NCI-H345 (cell line): Measurements from ENCODE around the gene CKS1B.

ENCODE experiments used
- DNase-seq: peaks from one replicate; lab custom pipeline; 2025; lab: John Stamatoyannopoulos, UW

Gene CKS1B

GRCh38 chr1:155015527-155016230, 41.2 kb downstream of the CKS1B start:
- DNase-seq: no peak

- DNase-seq: no peak
Measured at GRCh38 chr1:155016231-155016831, 41.9 kb downstream of the CKS1B start.

GRCh38 chr1:155017041-155017945, 42.8 kb downstream of the CKS1B start:
- DNase-seq: no peak

- no peak for DNase-seq
Measured at GRCh38 chr1:155017946-155018316, 43.5 kb downstream of the CKS1B start.

- DNase-seq: no peak
Measured at GRCh38 chr1:155018617-155019348, 44.3 kb downstream of the CKS1B start.

GRCh38 chr1:155019377-155020245, 45.1 kb downstream of the CKS1B start:
- no peak for DNase-seq

GRCh38 chr1:155022136-155022926, 47.9 kb downstream of the CKS1B start:
- DNase-seq: no peak

- DNase-seq: peak; percentile 94
Measured at GRCh38 chr1:155022927-155023236, 48.4 kb downstream of the CKS1B start.

- DNase-seq: no peak
Measured at GRCh38 chr1:155023627-155024026, 49.1 kb downstream of the CKS1B start.

GRCh38 chr1:155024315-155024714, 49.8 kb downstream of the CKS1B start:
- DNase-seq: no peak

GRCh38 chr1:155026154-155026553, 51.7 kb downstream of the CKS1B start:
- DNase-seq: no peak

GRCh38 chr1:155026588-155026987, 52.1 kb downstream of the CKS1B start:
- DNase-seq: no peak
